Measurements from ENCODE around the gene INTS11.

Gene INTS11

DNA sequence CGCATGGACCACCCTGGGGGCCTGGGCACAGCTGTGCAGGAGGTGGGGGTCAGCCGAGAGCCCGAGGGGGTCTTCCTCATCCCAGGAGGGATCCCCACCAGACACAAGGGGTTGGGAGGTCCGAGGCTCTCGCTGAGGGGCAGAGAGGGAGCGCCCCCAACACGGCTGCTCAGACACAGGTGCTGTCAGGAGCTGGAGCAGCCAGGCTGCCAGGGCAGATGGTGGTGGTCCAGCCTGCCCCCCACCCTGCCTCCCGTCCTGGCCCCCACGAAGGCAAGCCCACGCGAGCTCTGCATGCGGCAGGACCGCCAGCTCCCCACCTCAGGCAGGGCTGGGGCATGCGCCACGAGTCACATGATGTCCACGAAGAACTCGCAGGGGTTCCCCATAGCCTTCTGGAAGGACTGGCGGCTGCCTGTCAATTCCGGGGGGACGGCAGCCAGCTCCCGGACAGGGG is 11.4 kb upstream of the INTS11 start:
- Histone ChIP-seq H4K20me1 (ENCODE audit: control insufficient read depth, insufficient read depth, low read depth, low read length) (peaks cover 5% of the 10 kb centered on the region; the same call in 1 of the 2 replicates), H3K27me3 (ENCODE audit: control insufficient read depth, low read length) (no peaks in the 10 kb centered on the region), H3K9me3 (ENCODE audit: control insufficient read depth, insufficient read depth, low read length) (no peaks in the 10 kb centered on the region; the same call in 1 of the 2 replicates), H3F3A (ENCODE audit: control insufficient read depth, insufficient read depth) (no peaks in the 10 kb centered on the region), H3K4me3 (ENCODE audit: low read length) (no peak overlapping the region), H3K79me2 (ENCODE audit: control insufficient read depth, low read length) (no peaks in the 10 kb centered on the region), H3K36me3 (ENCODE audit: control insufficient read depth, low read length) (peaks cover 17% of the 10 kb centered on the region), H3K4me2 (ENCODE audit: low read length) (no peak overlapping the region), H3K27ac (ENCODE audit: low read depth, low read length) (no peak overlapping the region), H3K9me2 (replicated peaks; ENCODE audit: control insufficient read depth, low read length) (no peaks in the 10 kb centered on the region), H3K4me1 (ENCODE audit: control insufficient read depth, low read length) (no peaks in the 10 kb centered on the region)
- no peak for TF ChIP-seq EZH2phosphoT487 (IDR thresholded peaks at IDR 0.05; ENCODE audit: borderline replicate concordance, low read length)
- TF ChIP-seq, protein P1, sequence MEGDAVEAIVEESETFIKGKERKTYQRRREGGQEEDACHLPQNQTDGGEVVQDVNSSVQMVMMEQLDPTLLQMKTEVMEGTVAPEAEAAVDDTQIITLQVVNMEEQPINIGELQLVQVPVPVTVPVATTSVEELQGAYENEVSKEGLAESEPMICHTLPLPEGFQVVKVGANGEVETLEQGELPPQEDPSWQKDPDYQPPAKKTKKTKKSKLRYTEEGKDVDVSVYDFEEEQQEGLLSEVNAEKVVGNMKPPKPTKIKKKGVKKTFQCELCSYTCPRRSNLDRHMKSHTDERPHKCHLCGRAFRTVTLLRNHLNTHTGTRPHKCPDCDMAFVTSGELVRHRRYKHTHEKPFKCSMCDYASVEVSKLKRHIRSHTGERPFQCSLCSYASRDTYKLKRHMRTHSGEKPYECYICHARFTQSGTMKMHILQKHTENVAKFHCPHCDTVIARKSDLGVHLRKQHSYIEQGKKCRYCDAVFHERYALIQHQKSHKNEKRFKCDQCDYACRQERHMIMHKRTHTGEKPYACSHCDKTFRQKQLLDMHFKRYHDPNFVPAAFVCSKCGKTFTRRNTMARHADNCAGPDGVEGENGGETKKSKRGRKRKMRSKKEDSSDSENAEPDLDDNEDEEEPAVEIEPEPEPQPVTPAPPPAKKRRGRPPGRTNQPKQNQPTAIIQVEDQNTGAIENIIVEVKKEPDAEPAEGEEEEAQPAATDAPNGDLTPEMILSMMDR (IDR thresholded peaks at IDR 0.05; ENCODE audit: low read depth, low read length, poor library complexity, severe bottlenecking) = no peak

DNA sequence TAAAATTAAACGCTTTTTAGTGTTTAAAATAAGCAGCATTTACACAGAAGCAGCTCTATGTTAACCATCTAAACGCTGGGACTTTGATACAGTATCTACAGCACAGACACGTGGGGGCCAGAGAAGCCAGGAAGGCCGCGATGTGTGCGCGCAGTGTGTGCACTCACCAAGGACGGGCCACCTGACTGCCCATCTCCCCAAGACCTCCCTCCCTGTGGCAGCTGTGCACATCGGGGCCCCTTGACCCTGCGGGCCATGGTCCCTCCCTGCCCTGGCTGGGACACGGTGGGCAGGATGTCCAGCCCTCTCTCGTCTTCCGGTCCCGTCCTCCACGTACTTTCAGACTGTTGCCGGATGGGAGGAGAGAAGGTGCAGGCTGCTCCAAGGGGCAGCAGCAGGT is 10.8 kb upstream of the INTS11 start:
- TF ChIP-seq, protein P1 (IDR thresholded peaks at IDR 0.05; ENCODE audit: low read depth, low read length, poor library complexity, severe bottlenecking) = no peak
- TF ChIP-seq EZH2phosphoT487 (IDR thresholded peaks at IDR 0.05; ENCODE audit: borderline replicate concordance, low read length) = no peak
- peaks cover 3% of the 10 kb centered on the region; the same call in 1 of the 2 replicates for H3K4me1 ChIP-seq (ENCODE audit: control insufficient read depth, low read length)
- H3K4me3 ChIP-seq (ENCODE audit: low read length) = no peak overlapping the region
- peaks cover 3% of the 10 kb centered on the region for H3K9me3 ChIP-seq (ENCODE audit: control insufficient read depth, insufficient read depth, low read length)
- no peak overlapping the region for H3K27ac ChIP-seq (ENCODE audit: low read depth, low read length)
- no peaks in the 10 kb centered on the region for H3K9me2 ChIP-seq (replicated peaks; ENCODE audit: control insufficient read depth, low read length)
- H3K4me2 ChIP-seq (ENCODE audit: low read length) = no peak overlapping the region
- H3F3A ChIP-seq (ENCODE audit: control insufficient read depth, insufficient read depth) = no peaks in the 10 kb centered on the region
- H3K36me3 ChIP-seq (ENCODE audit: control insufficient read depth, low read length) = peaks cover 12% of the 10 kb centered on the region
- no peaks in the 10 kb centered on the region for H3K79me2 ChIP-seq (ENCODE audit: control insufficient read depth, low read length)
- H4K20me1 ChIP-seq (ENCODE audit: control insufficient read depth, insufficient read depth, low read depth, low read length) = peaks cover 5% of the 10 kb centered on the region; the same call in 1 of the 2 replicates
- H3K27me3 ChIP-seq (ENCODE audit: control insufficient read depth, low read length) = no peaks in the 10 kb centered on the region

DNA sequence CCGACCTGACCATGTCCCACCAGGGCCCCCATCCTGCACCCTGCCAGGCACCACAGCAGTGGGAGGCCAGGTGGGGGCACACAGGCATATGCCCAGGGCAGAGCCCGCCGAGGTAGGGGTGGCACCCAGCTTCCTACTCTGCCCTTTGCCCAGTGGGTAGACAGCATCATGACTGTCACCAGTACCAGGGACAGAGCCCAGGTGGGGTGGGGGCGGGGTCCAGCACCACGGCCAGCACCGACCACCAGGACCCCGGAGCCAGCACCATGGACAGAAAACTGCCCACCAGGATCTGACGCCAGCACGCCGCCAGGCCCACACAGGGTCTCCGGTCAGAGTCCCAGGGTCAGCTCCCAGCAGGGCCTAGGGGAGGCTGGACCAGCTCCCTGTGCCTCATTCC is 10.4 kb upstream of the INTS11 start:
- Histone ChIP-seq H3K27me3 (ENCODE audit: control insufficient read depth, low read length) (no peaks in the 10 kb centered on the region), H4K20me1 (ENCODE audit: control insufficient read depth, insufficient read depth, low read depth, low read length) (peaks cover 5% of the 10 kb centered on the region; the same call in 1 of the 2 replicates), H3K4me2 (ENCODE audit: low read length) (no peak overlapping the region), H3K9me2 (replicated peaks; ENCODE audit: control insufficient read depth, low read length) (no peaks in the 10 kb centered on the region), H3F3A (ENCODE audit: control insufficient read depth, insufficient read depth) (no peaks in the 10 kb centered on the region), H3K4me3 (ENCODE audit: low read length) (no peak overlapping the region), H3K36me3 (ENCODE audit: control insufficient read depth, low read length) (peaks cover 10% of the 10 kb centered on the region), H3K9me3 (ENCODE audit: control insufficient read depth, insufficient read depth, low read length) (peaks cover 8% of the 10 kb centered on the region), H3K4me1 (ENCODE audit: control insufficient read depth, low read length) (peaks cover 7% of the 10 kb centered on the region; the same call in 1 of the 2 replicates), H3K27ac (ENCODE audit: low read depth, low read length) (no peak overlapping the region), H3K79me2 (ENCODE audit: control insufficient read depth, low read length) (no peaks in the 10 kb centered on the region)
- no peak for TF ChIP-seq EZH2phosphoT487 (IDR thresholded peaks at IDR 0.05; ENCODE audit: borderline replicate concordance, low read length)
- TF ChIP-seq, protein P1 (IDR thresholded peaks at IDR 0.05; ENCODE audit: low read depth, low read length, poor library complexity, severe bottlenecking) = no peak
